CD4-positive, alpha-beta T cell treated with Interleukin-15 for 4 hours (primary cell): ENCODE data around the gene BPIFA3.

Experiments
- DNase-seq: peaks from one replicate; pipeline ENCODE4 v3.0.0-alpha.2; 2020; ENCODE audit warnings: low spot score

BPIFA3 gene

GRCh38 chr20:33263784-33264183, 46.6 kb downstream of the BPIFA3 start:
- no peak for DNase-seq

GRCh38 chr20:33267701-33268100, 50.5 kb downstream of the BPIFA3 start:
- no peak for DNase-seq

GRCh38 chr20:33272155-33272873, 55.2 kb downstream of the BPIFA3 start:
- DNase-seq, result no peak

- DNase-seq, result no peak
These were observed 56.1 kb downstream of the BPIFA3 start for GRCh38 chr20:33273117-33273851.

- no peak for DNase-seq
These were observed 58.1 kb downstream of the BPIFA3 start for GRCh38 chr20:33275215-33275614.

GRCh38 chr20:33275871-33276270, 58.7 kb downstream of the BPIFA3 start:
- no peak for DNase-seq

- no peak for DNase-seq
These were observed 59.4 kb downstream of the BPIFA3 start for GRCh38 chr20:33276303-33277113.
